Neuronal stem cell (in vitro differentiated cells): Measurements from ENCODE around the gene PRSS8.

ENCODE experiments used
- DNase-seq: peaks from one replicate; pipeline ENCODE4 v3.0.0-alpha.2; 2013; ENCODE audit warnings: low spot score
- H2AFZ ChIP-seq: one replicate; pipeline ENCODE4 v1.6.1; 2013; ENCODE audit warnings: mild to moderate bottlenecking, low read length, inconsistent platforms
- H2AK5ac ChIP-seq: 2 replicates; pipeline ENCODE4 v1.6.1; 2013; ENCODE audit warnings: low read depth, mild to moderate bottlenecking, inconsistent platforms, low read length, moderate library complexity, mixed read lengths
- H2BK120ac ChIP-seq: 2 replicates; pipeline ENCODE4 v1.6.1; 2013; ENCODE audit warnings: low read depth, mild to moderate bottlenecking, inconsistent platforms, low read length, moderate library complexity, mixed read lengths
- H2BK12ac ChIP-seq: one replicate; pipeline ENCODE4 v1.6.1; 2013; ENCODE audit warnings: low read length, inconsistent platforms
- H2BK15ac ChIP-seq: 2 replicates; pipeline ENCODE4 v1.6.1; 2013; ENCODE audit warnings: mild to moderate bottlenecking, low read length, inconsistent platforms, mixed read lengths
- H2BK5ac ChIP-seq: one replicate; pipeline ENCODE4 v1.6.1; 2013; ENCODE audit warnings: inconsistent platforms, mild to moderate bottlenecking, low read length, moderate library complexity
- H3K14ac ChIP-seq: one replicate; pipeline ENCODE4 v1.6.1; 2013; ENCODE audit warnings: low read length, inconsistent platforms
- H3K18ac ChIP-seq: 2 replicates; pipeline ENCODE4 v1.6.1; 2013; ENCODE audit warnings: low read length, inconsistent platforms
- H3K23ac ChIP-seq: 2 replicates; pipeline ENCODE4 v1.6.1; 2013; ENCODE audit warnings: low read depth, mild to moderate bottlenecking, mixed read lengths, low read length, inconsistent platforms; ENCODE audit not compliant: poor library complexity
- H3K27ac ChIP-seq: replicated peaks from 3 replicates; pipeline ENCODE4 v1.5.1; 2013; ENCODE audit warnings: low read length, inconsistent platforms
- H3K27me3 ChIP-seq, 3 experiments: 2 replicates each; pipeline ENCODE4 v1.6.1; 2013; ENCODE audit warnings: low read length in 3 of 3, mild to moderate bottlenecking in 2 of 3, inconsistent platforms in 1 of 3, low read depth in 1 of 3, mixed read lengths in 1 of 3, moderate library complexity in 1 of 3; ENCODE audit not compliant: control insufficient read depth in 3 of 3, insufficient read depth in 3 of 3
- H3K36me3 ChIP-seq, 2 donors: replicated peaks in 1 of 2; 2 replicates each; pipeline ENCODE4 v1.6.1; 2013; ENCODE audit warnings: low read length in 2 of 2; ENCODE audit not compliant: control insufficient read depth in 2 of 2, insufficient read depth in 2 of 2
- H3K4ac ChIP-seq: 2 replicates; pipeline ENCODE4 v1.6.1; 2013; ENCODE audit warnings: inconsistent platforms, mild to moderate bottlenecking, low read length, moderate library complexity
- H3K4me1 ChIP-seq, 2 donors: 1 replicate in 1 of 2; 2 replicates in 1 of 2; pipeline ENCODE4 v1.6.1; 2013; ENCODE audit warnings: low read length in 2 of 2, low read depth in 1 of 2; ENCODE audit not compliant: control insufficient read depth in 2 of 2, insufficient read depth in 1 of 2
- H3K4me2 ChIP-seq: one replicate; pipeline ENCODE4 v1.6.1; 2013; ENCODE audit warnings: mild to moderate bottlenecking, low read length, inconsistent platforms; ENCODE audit not compliant: insufficient read depth, poor library complexity, severe bottlenecking
- H3K4me3 ChIP-seq, 2 donors: 2 replicates each; pipeline ENCODE4 v1.5.1; 2013; ENCODE audit warnings: low read length in 2 of 2, mild to moderate bottlenecking in 2 of 2, inconsistent platforms in 1 of 2, moderate library complexity in 1 of 2
- H3K79me1 ChIP-seq: one replicate; pipeline ENCODE4 v1.6.1; 2013; ENCODE audit warnings: low read depth, mild to moderate bottlenecking, inconsistent platforms, low read length, moderate library complexity
- H3K9ac ChIP-seq: one replicate; pipeline ENCODE4 v1.6.1; 2013; ENCODE audit warnings: mild to moderate bottlenecking, low read depth, low read length, inconsistent platforms; ENCODE audit not compliant: poor library complexity
- H3K9me3 ChIP-seq, 2 donors: replicated peaks in 1 of 2; 2 replicates each; pipeline versions ENCODE3 to v1.6.1; 2013; ENCODE audit warnings: low read length in 2 of 2, mild to moderate bottlenecking in 2 of 2, inconsistent platforms in 1 of 2, low read depth in 1 of 2, mixed read lengths in 1 of 2, moderate library complexity in 1 of 2; ENCODE audit not compliant: control insufficient read depth in 2 of 2, insufficient read depth in 1 of 2
- H4K8ac ChIP-seq: one replicate; pipeline ENCODE4 v1.6.1; 2013; ENCODE audit warnings: low read depth, mild to moderate bottlenecking, inconsistent platforms, low read length, moderate library complexity
- H4K91ac ChIP-seq: one replicate; pipeline ENCODE4 v1.6.1; 2013; ENCODE audit warnings: low read length, low read depth, mild to moderate bottlenecking, inconsistent platforms; ENCODE audit not compliant: poor library complexity
- WGBS, 2 donors: extraction: QIAGEN DNeasy Blood & Tissue Kit; methylation state at CpG; one replicate each; pipeline ENCODE4 v1.1.7; 2013; ENCODE audit warnings: missing lambda C conversion rate in 2 of 2, mixed read lengths in 1 of 2; ENCODE audit not compliant: insufficient read length in 2 of 2, insufficient replicate concordance in 1 of 2; ENCODE audit errors: extremely low coverage in 2 of 2; 5-methylcytosine and 5-hydroxymethylcytosine counted together

PRSS8 gene

GRCh38 chr16:31094424-31095120 is 41.0 kb downstream of the PRSS8 start, which contains the start of gene VKORC1:
Gene VKORC1, minus strand, starts transcription at chr16:31094797. Its CDS starts 68 bp downstream, at chr16:31094729.
- no peak within 1 kb of the TSS for H4K91ac ChIP-seq
- no peak within 1 kb of the TSS for H4K8ac ChIP-seq
- peaks cover 0 to 4% of the 10 kb centered on the region in 2 donors for H3K9me3 ChIP-seq
- H3K4me1 ChIP-seq, result peaks cover 0 to 6% of the 10 kb centered on the region in 2 donors
- WGBS, 2 donors, result no CpG with 5 or more reads among the region's 69 CpGs
- peaks cover 10 to 19% of the 10 kb centered on the region in 2 donors for H3K36me3 ChIP-seq
- H2BK15ac ChIP-seq, result no peak within 1 kb of the TSS
- peak within 1 kb of the TSS; percentile 98 for H3K9ac ChIP-seq
- H3K27me3 ChIP-seq, result no peaks in the 10 kb centered on the region
- peak within 1 kb of the TSS; percentile 47 for H2AK5ac ChIP-seq
- H3K14ac ChIP-seq, result peak within 1 kb of the TSS; percentile 76
- H2BK5ac ChIP-seq, result peak within 1 kb of the TSS; percentile 56
- H2AFZ ChIP-seq, result peak within 1 kb of the TSS; percentile 95
- peak within 1 kb of the TSS; percentile 60 for H3K23ac ChIP-seq
- H3K4me3 ChIP-seq, result peak within 1 kb of the TSS; percentile 78 to 87
- H2BK120ac ChIP-seq, result no peak within 1 kb of the TSS
- peak within 1 kb of the TSS; percentile 83 for H3K27ac ChIP-seq
- peaks cover 5% of the 10 kb centered on the region for H3K79me1 ChIP-seq
- H3K18ac ChIP-seq, result peak within 1 kb of the TSS; percentile 95
- peak; percentile 96 for DNase-seq
- H3K4ac ChIP-seq, result no peak within 1 kb of the TSS
- H3K4me2 ChIP-seq, result peak within 1 kb of the TSS; percentile 99
- no peak within 1 kb of the TSS for H2BK12ac ChIP-seq

GRCh38 chr16:31094088-31094423 is 41.5 kb downstream of the PRSS8 start:
- no peaks in the 10 kb centered on the region for H3K27me3 ChIP-seq
- H3K9me3 ChIP-seq, result peaks cover 0 to 6% of the 10 kb centered on the region in 2 donors
- H3K79me1 ChIP-seq, result peaks cover 5% of the 10 kb centered on the region
- no peak overlapping the region for H4K8ac ChIP-seq
- peak overlapping the region; percentile 78 to 87 for H3K4me3 ChIP-seq
- WGBS, 2 donors, result no CpG with 5 or more reads among the region's 20 CpGs
- peak overlapping the region; percentile 56 for H2BK5ac ChIP-seq
- peaks cover 13 to 21% of the 10 kb centered on the region in 2 donors for H3K36me3 ChIP-seq
- H3K18ac ChIP-seq, result peak overlapping the region; percentile 95
- H3K23ac ChIP-seq, result peak overlapping the region; percentile 60
- H3K14ac ChIP-seq, result peak overlapping the region; percentile 76
- peaks cover 0 to 6% of the 10 kb centered on the region in 2 donors for H3K4me1 ChIP-seq
- H2AFZ ChIP-seq, result peak overlapping the region; percentile 95
- peak overlapping the region; percentile 83 for H3K27ac ChIP-seq
- H3K9ac ChIP-seq, result peak overlapping the region; percentile 98
- H2BK12ac ChIP-seq, result no peak overlapping the region
- no peak overlapping the region for H3K4ac ChIP-seq
- no peak overlapping the region for H2BK120ac ChIP-seq
- no peak overlapping the region for H2BK15ac ChIP-seq
- H4K91ac ChIP-seq, result no peak overlapping the region
- peak; percentile 20 for DNase-seq
- peak overlapping the region; percentile 99 for H3K4me2 ChIP-seq
- no peak overlapping the region for H2AK5ac ChIP-seq

- Histone ChIP-seq H3K4me1 (peaks cover 0 to 6% of the 10 kb centered on the region in 2 donors), H2BK15ac (no peak overlapping the region), H3K27me3 (no peaks in the 10 kb centered on the region), H3K23ac (no peak overlapping the region), H2AK5ac (no peak overlapping the region), H3K9ac (no peak overlapping the region), H2AFZ (no peak overlapping the region), H3K4me2 (peak overlapping the region; percentile 43), H3K14ac (no peak overlapping the region), H3K27ac (no peak overlapping the region), H4K91ac (no peak overlapping the region), H3K18ac (no peak overlapping the region), H3K36me3 (peaks cover 17 to 24% of the 10 kb centered on the region in 2 donors), H3K4ac (no peak overlapping the region), H3K79me1 (peaks cover 5% of the 10 kb centered on the region), H2BK120ac (no peak overlapping the region), H3K9me3 (peaks cover 0 to 6% of the 10 kb centered on the region in 2 donors), H3K4me3 (peak overlapping the region in 1 of 2 donors; percentile 78), H2BK5ac (peak overlapping the region; percentile 75), H2BK12ac (no peak overlapping the region), H4K8ac (no peak overlapping the region)
- WGBS, 2 donors, result no CpG with 5 or more reads among the region's 17 CpGs
- DNase-seq, result peak; percentile 33
These were observed 42.3 kb downstream of the PRSS8 start for GRCh38 chr16:31093132-31093703.

GRCh38 chr16:31092330-31092729 is 43.2 kb downstream of the PRSS8 start:
- Histone ChIP-seq H3K4me2 (no peak overlapping the region), H2BK5ac (peak overlapping the region; percentile 75), H3K18ac (no peak overlapping the region), H3K27me3 (no peaks in the 10 kb centered on the region), H4K91ac (no peak overlapping the region), H2BK15ac (no peak overlapping the region), H2AK5ac (no peak overlapping the region), H3K9me3 (peaks cover 0 to 6% of the 10 kb centered on the region in 2 donors), H3K9ac (no peak overlapping the region), H3K14ac (no peak overlapping the region), H2AFZ (no peak overlapping the region), H3K79me1 (peaks cover 5% of the 10 kb centered on the region), H3K4me1 (peaks cover 0 to 6% of the 10 kb centered on the region in 2 donors), H3K27ac (no peak overlapping the region), H3K4ac (no peak overlapping the region), H3K36me3 (peaks cover 17 to 24% of the 10 kb centered on the region in 2 donors), H2BK120ac (no peak overlapping the region), H3K4me3 (no peak overlapping the region), H3K23ac (no peak overlapping the region), H2BK12ac (no peak overlapping the region), H4K8ac (no peak overlapping the region)
- DNase-seq, result no peak
- WGBS, 2 donors, result no CpG with 5 or more reads among the region's 5 CpGs
